Sigmoid colon (tissue), 7 donors: ENCODE measurements around the gene CHRNB4. TPM values are rescaled to one million over a fixed set of nuclear protein-coding genes. Genes with fewer than 3 reads are reported as not detected.

Experiments used
- DNase-seq: peaks from one replicate; pipeline ENCODE4 v3.0.0-alpha.2; 2019
- H3K27ac ChIP-seq, 4 donors: fragments of 200-600 bp; sonication (generic); one replicate each; pipeline ENCODE4 v1.5.1; 2016 to 2019; ENCODE audit warnings: mild to moderate bottlenecking in 1 of 4
- H3K27me3 ChIP-seq, 3 donors: fragments of 200-600 bp; sonication (generic); one replicate each; pipeline ENCODE4 v1.5.1; 2019; ENCODE audit warnings: mild to moderate bottlenecking in 1 of 3
- H3K36me3 ChIP-seq, 4 donors: fragments of 200-600 bp; sonication (generic); one replicate each; pipeline ENCODE4 v1.5.1; 2016 to 2019
- H3K4me1 ChIP-seq, 4 donors: fragments of 200-600 bp; sonication (generic); one replicate each; pipeline ENCODE4 v1.5.1; 2017 to 2019
- H3K4me3 ChIP-seq, 4 donors: fragments of 200-600 bp; sonication (generic); one replicate each; pipeline ENCODE4 v1.5.1; 2017 to 2019; ENCODE audit warnings: mild to moderate bottlenecking in 2 of 4, moderate library complexity in 1 of 4
- H3K9me3 ChIP-seq, 4 donors: fragments of 200-600 bp in 3 of 4; sonication (generic) in 3 of 4; one replicate each; pipeline versions ENCODE4 v1.5.1 to v1.6.1; 2013 to 2019
- EP300 ChIP-seq, 4 donors: sonication (generic); formaldehyde crosslinking; IDR thresholded peaks; one replicate each; pipeline ENCODE4 v1.6.1; 2017; ENCODE audit warnings: antibody characterized with exemption in 4 of 4
- POLR2A ChIP-seq, 2 donors: fragments of 450-650 bp; IDR thresholded peaks; one replicate each; pipeline ENCODE4 v1.6.1; 2016; ENCODE audit warnings: antibody characterized with exemption in 2 of 2, mild to moderate bottlenecking in 2 of 2, moderate library complexity in 2 of 2
- POLR2AphosphoS5 ChIP-seq, 4 donors: sonication (generic); formaldehyde crosslinking; IDR thresholded peaks; one replicate each; pipeline ENCODE4 v1.6.1; 2017; ENCODE audit warnings: antibody characterized with exemption in 4 of 4
- WGBS, 2 donors: extraction: QIAGEN DNeasy Blood & Tissue Kit; methylation state at CpG; one replicate each; pipeline ENCODE4 v1.1.7; 2013; 5-methylcytosine and 5-hydroxymethylcytosine counted together
- intact Hi-C: fragments of 100-400 bp; cut with DNase I; formaldehyde crosslinking; loops from one replicate; pipeline ENCODE4 v1.15.1; 2023
- polyA plus RNA-seq, 3 donors: library from polyadenylated mRNA; stranded (reverse); fragments of 200-250 nt; gene quantifications; one replicate each; pipeline ENCODE4 v1.2.3, GENCODE V29; 2013
- total RNA-seq, 4 donors: library from RNA; depleted of rRNA; stranded (reverse); fragments of >200 nt; gene quantifications; one replicate each; pipeline ENCODE4 v1.1.0, GENCODE V29; 2016
- TF ChIP-seq, protein P1 (sequence below), 4 experiments: fragments of 450-650 bp in 3 of 4; fragments of 200-600 bp in 1 of 4; IDR thresholded peaks; one replicate each; pipeline ENCODE4 v1.5.1; 2016 to 2019; ENCODE audit warnings: antibody characterized with exemption in 4 of 4, mild to moderate bottlenecking in 3 of 4, moderate library complexity in 2 of 4
- donor health status: healthy with polysubstance abuse.
- donor health status: Bipolar disorder and iron deficiency.
- donor health status: healthy.

The CHRNB4 gene
- total and polyA plus RNA-seq, 7 donors: 0.33 to 2.5 (median 1.4) TPM; not detected in 2

DNA sequence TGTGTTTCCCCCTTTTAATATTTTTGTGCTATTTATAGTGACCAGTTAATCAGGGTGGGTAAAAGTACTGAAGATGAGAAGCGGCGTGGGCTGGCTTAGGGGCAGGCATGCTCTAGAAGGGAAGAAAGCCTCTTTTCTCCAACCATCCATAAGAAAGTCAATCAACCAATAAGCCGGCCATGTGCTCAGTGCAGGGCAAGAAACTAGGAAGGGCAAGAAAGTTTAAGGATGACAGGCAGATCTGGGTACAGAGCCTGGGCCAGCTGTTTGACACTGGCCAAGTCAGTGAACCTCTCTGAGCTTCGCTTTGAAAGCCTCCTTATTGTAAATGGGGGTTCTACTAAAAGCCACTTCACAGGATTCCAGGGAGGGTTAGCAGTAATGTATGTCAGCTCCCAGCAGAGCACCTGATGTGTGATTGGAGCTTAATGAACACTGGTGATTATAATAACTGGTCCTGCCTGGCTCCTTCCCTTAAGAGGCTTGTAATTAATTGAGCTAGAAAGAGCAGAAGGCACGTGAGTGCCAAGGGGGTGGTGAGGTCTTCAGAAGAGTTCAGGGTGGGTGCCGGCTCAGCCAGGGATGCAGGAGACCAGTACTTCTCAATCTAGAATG is 14.5 kb downstream of the CHRNB4 start:
- TF ChIP-seq POLR2A (IDR thresholded peaks at IDR 0.05) (no peak), POLR2AphosphoS5 (IDR thresholded peaks at IDR 0.05) (no peak), EP300 (IDR thresholded peaks at IDR 0.05) (no peak)
- TF ChIP-seq, protein P1, sequence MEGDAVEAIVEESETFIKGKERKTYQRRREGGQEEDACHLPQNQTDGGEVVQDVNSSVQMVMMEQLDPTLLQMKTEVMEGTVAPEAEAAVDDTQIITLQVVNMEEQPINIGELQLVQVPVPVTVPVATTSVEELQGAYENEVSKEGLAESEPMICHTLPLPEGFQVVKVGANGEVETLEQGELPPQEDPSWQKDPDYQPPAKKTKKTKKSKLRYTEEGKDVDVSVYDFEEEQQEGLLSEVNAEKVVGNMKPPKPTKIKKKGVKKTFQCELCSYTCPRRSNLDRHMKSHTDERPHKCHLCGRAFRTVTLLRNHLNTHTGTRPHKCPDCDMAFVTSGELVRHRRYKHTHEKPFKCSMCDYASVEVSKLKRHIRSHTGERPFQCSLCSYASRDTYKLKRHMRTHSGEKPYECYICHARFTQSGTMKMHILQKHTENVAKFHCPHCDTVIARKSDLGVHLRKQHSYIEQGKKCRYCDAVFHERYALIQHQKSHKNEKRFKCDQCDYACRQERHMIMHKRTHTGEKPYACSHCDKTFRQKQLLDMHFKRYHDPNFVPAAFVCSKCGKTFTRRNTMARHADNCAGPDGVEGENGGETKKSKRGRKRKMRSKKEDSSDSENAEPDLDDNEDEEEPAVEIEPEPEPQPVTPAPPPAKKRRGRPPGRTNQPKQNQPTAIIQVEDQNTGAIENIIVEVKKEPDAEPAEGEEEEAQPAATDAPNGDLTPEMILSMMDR (IDR thresholded peaks at IDR 0.05): no peak
- DNase-seq: no peak
- 79 to 86% methylated on average over 6 of the region's 6 CpGs for WGBS, 2 donors
- H3K9me3 ChIP-seq: no peaks in the 10 kb centered on the region
- H3K4me1 ChIP-seq: no peaks in the 10 kb centered on the region
- H3K4me3 ChIP-seq: no peak overlapping the region
- intact Hi-C loops: no loop called here
- H3K27ac ChIP-seq: no peak overlapping the region
- H3K27me3 ChIP-seq: peaks cover 0 to 4% (median 0%) of the 10 kb centered on the region in 3 donors
- no peaks in the 10 kb centered on the region for H3K36me3 ChIP-seq

DNA sequence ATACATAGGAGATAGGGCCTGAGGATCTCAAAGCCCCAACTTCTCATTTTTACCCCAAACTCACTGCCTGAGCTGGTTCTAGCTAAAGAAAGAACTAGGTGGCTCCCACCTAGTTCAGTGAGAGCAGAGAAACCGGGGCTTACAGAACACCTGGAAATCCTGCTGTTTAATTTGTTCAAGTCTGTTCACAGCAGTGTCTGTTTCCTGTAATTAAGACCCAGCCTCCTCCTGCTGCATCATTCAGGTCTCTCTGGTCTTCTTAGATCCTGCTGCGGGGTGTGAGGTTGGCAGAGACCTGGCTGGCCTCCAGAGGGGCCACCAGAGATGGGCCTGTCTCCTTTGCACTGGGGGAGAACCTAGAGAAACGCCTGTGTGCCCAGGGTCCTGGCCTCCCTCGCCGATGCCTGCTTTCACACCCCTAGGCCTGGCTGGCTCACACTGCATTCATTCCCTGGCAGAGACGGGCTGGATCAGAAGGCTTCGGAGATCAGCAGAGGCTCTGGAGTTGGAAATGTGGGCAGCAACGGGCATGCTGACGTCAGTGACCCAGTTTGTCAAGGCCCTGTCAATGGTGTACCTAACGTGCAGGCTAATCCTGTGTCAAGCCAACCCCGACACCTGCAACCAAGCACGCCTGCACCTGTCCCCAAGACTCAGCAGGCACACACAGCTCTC is 15.3 kb downstream of the CHRNB4 start:
- Histone ChIP-seq H3K27ac (no peak overlapping the region), H3K36me3 (no peaks in the 10 kb centered on the region), H3K4me3 (no peak overlapping the region), H3K27me3 (peaks cover 0 to 11% (median 5%) of the 10 kb centered on the region in 3 donors), H3K4me1 (peaks cover 0 to 6% (median 5%) of the 10 kb centered on the region in 4 donors), H3K9me3 (no peaks in the 10 kb centered on the region)
- intact Hi-C loops: no loop called here
- 71 to 72% methylated on average over 12 of the region's 12 CpGs for WGBS, 2 donors
- TF ChIP-seq EP300 (IDR thresholded peaks at IDR 0.05) (no peak), POLR2A (IDR thresholded peaks at IDR 0.05) (no peak), POLR2AphosphoS5 (IDR thresholded peaks at IDR 0.05) (no peak)
- TF ChIP-seq, protein P1 (IDR thresholded peaks at IDR 0.05): no peak
- no peak for DNase-seq

DNA sequence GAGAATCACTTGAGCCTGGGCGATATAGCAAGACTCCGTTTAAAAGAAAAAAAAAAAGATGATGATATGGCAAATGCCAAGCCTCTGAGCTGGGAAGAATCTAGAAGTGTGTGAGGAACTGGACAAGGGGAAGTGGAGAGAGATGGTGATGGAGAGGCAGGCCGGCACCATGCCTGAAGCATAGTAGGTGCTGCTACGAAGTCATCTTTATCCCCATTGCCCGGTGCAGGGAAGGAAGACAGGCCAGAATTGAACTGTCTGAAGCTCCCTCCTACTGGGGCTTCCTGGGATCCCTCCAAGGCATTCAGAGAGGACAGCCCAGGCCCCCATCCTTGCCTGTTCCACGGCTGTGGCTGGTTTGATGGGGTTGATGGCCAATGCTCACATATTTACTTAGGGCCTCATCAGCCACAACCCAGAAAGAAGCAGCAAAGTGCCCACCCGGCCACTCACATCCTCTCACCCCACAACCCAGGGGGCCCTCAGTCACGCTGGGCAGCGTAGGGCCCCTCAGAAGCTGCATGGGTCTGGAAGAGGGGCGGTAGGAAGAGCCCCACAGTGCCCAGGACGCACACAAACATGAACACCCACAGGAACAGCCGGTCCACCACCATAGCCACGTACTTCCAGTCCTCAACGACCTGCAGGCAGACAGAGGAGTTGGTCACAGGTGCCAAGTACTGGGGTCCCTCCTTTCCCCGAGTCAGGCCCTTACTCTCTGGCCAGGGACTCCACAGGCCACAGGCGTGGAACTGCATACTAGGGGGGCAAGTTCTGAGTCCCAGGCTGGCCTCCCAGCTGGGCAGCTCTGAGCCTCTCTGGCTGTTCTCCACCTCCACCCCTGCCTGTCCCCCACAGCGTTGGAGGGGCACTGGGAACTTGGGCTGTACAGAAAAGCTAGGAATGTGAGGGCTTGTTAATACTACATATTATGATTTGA is 16.1 kb downstream of the CHRNB4 start:
- H3K9me3 ChIP-seq: no peaks in the 10 kb centered on the region
- peaks cover 0 to 14% (median 13%) of the 10 kb centered on the region in 4 donors for H3K4me1 ChIP-seq
- no peak for DNase-seq
- no peaks in the 10 kb centered on the region for H3K36me3 ChIP-seq
- TF ChIP-seq EP300 (IDR thresholded peaks at IDR 0.05) (no peak), POLR2A (IDR thresholded peaks at IDR 0.05) (no peak)
- TF ChIP-seq, protein P1 (IDR thresholded peaks at IDR 0.05): no peak
- no peak overlapping the region for H3K4me3 ChIP-seq
- peaks cover 0 to 20% (median 9%) of the 10 kb centered on the region in 3 donors for H3K27me3 ChIP-seq
- H3K27ac ChIP-seq: no peak overlapping the region
- intact Hi-C loops: no loop called here
- WGBS, 2 donors: 80 to 83% methylated on average over 17 of the region's 17 CpGs

DNA sequence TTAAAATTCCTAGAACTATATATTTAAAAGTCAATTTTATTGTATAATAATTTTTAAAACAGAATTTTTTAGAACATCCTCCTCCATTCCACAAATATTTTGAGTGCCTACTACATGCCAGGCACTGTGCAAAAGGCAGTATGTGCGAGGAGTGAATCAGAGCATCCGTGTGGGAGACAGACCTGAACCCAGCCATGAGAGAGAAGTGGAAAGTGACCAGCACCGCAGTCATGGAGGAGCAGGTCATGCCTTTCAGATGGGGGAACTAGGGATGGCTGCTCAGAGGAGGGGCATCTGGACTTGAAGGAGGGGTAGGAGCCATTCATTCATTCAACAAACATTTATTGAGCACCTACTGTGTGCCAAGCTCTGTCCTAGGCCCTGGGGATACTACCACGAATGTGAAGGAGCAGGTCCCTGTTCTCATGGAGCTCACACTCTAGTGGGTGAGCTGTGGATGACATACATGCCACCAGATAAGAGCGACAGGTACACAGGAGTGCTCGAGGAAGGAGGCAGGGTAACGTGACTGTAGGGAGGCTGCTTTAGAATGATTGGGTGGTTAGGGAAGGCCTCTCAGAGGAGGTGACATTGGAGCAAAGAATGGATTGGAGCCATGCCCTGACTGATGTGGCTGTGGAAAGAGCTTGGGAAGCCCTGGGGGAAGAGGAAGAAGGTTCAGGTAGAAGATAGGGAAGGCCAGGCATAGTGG is 17.1 kb downstream of the CHRNB4 start:
- H3K4me1 ChIP-seq: peaks cover 0 to 24% (median 22%) of the 10 kb centered on the region in 4 donors
- intact Hi-C loops: no loop called here
- peaks cover 0 to 29% (median 12%) of the 10 kb centered on the region in 3 donors for H3K27me3 ChIP-seq
- no peak overlapping the region for H3K4me3 ChIP-seq
- WGBS, 2 donors: 86 to 89% methylated on average over 7 of the region's 7 CpGs
- TF ChIP-seq, protein P1 (IDR thresholded peaks at IDR 0.05): no peak
- TF ChIP-seq POLR2AphosphoS5 (IDR thresholded peaks at IDR 0.05) (no peak), EP300 (IDR thresholded peaks at IDR 0.05) (no peak), POLR2A (IDR thresholded peaks at IDR 0.05) (no peak)
- no peaks in the 10 kb centered on the region for H3K36me3 ChIP-seq
- no peak for DNase-seq
- H3K27ac ChIP-seq: no peak overlapping the region
- H3K9me3 ChIP-seq: no peaks in the 10 kb centered on the region
